Caco-2 (cell line): ENCODE results near the gene SPATA17. TPM values are rescaled to one million over a fixed set of nuclear protein-coding genes. Genes with fewer than 3 reads are reported as not detected.

Experiments
- BruUV-seq: library from RNA; stranded (reverse); fragments of 400-500 nt; replicated peaks from 2 replicates; lab custom pipeline; 2021; lab: Mats Ljungman, UMichigan
- CTCF ChIA-PET: fragments of 300-600 bp; sonication (Branson Sonifier 250); formaldehyde crosslinking; loops from one replicate; lab custom pipeline; 2022; ENCODE audit warnings: antibody characterized with exemption; lab: Charles Lee
- POLR2A ChIA-PET: fragments of 300-600 bp; sonication (Branson Sonifier 250); formaldehyde crosslinking; loops from one replicate; lab custom pipeline; 2022; ENCODE audit warnings: antibody characterized with exemption; lab: Charles Lee
- DNase-seq, 2 experiments: peaks; one replicate each; pipeline versions ENCODE4 v3.0.0 to v3.0.0-alpha.2; 2020 to 2022
- H3K27me3 ChIP-seq: replicated peaks from 2 replicates; pipeline ENCODE4 v1.6.0; 2011; ENCODE audit warnings: low read length; ENCODE audit not compliant: control insufficient read depth, insufficient read depth
- H3K36me3 ChIP-seq: 2 replicates; pipeline ENCODE4 v1.5.1; 2011; ENCODE audit warnings: low read length; ENCODE audit not compliant: control insufficient read depth, insufficient read depth
- H3K4me1 ChIP-seq: fragments of 250-450 bp; sonication (Bioruptor Pico); 2 replicates; pipeline ENCODE4 v1.5.1; 2020; ENCODE audit warnings: mild to moderate bottlenecking
- H3K4me3 ChIP-seq: 2 replicates; pipeline ENCODE4 v1.5.1; 2011; ENCODE audit warnings: low read depth, mild to moderate bottlenecking, control low read depth, low read length
- H3K9me3 ChIP-seq: fragments of 250-450 bp; sonication (Bioruptor Pico); 2 replicates; pipeline ENCODE4 v1.5.1; 2020; ENCODE audit warnings: mild to moderate bottlenecking, moderate library complexity
- H3K27ac Mint-ChIP-seq: one replicate; pipeline ENCODE4 v1.8.0; 2022; ENCODE audit warnings: mixed read lengths; ENCODE audit not compliant: unreplicated experiment
- H3K27me3 Mint-ChIP-seq: one replicate; pipeline ENCODE4 v1.8.0; 2022; ENCODE audit warnings: mixed read lengths; ENCODE audit not compliant: insufficient read depth, unreplicated experiment
- H3K36me3 Mint-ChIP-seq: one replicate; pipeline ENCODE4 v1.8.0; 2022; ENCODE audit warnings: mild to moderate bottlenecking, mixed read lengths; ENCODE audit not compliant: insufficient read depth, unreplicated experiment
- H3K4me1 Mint-ChIP-seq: one replicate; pipeline ENCODE4 v1.8.0; 2022; ENCODE audit warnings: low read depth, mixed read lengths; ENCODE audit not compliant: unreplicated experiment
- H3K4me3 Mint-ChIP-seq: one replicate; pipeline ENCODE4 v1.8.0; 2022; ENCODE audit warnings: mild to moderate bottlenecking, moderate library complexity, mixed read lengths; ENCODE audit not compliant: unreplicated experiment
- H3K9me3 Mint-ChIP-seq: one replicate; pipeline ENCODE4 v1.8.0; 2022; ENCODE audit warnings: mixed read lengths; ENCODE audit not compliant: unreplicated experiment
- CTCF ChIP-seq, 2 experiments: fragments of 200-600 bp in 1 of 2; IDR thresholded peaks; 1 replicate in 1 of 2; 2 replicates in 1 of 2; pipeline versions ENCODE4 v1.5.1 to v1.8.0; 2011 to 2022; ENCODE audit warnings: antibody characterized with exemption in 1 of 2, control low read depth in 1 of 2, inconsistent platforms in 1 of 2, low read depth in 1 of 2, low read length in 1 of 2, mild to moderate bottlenecking in 1 of 2, moderate library complexity in 1 of 2; ENCODE audit not compliant: insufficient read depth in 1 of 2, severe bottlenecking in 1 of 2, unreplicated experiment in 1 of 2
- intact Hi-C: fragments of 100-400 bp; cut with micrococcal nuclease; formaldehyde crosslinking; loops from one replicate; pipeline ENCODE4 v1.10.0; 2022; ENCODE audit not compliant: unreplicated experiment
- total RNA-seq: library from RNA; stranded (reverse); gene quantifications from 2 replicates; pipeline ENCODE4 v1.2.3, GENCODE V29; 2022

The SPATA17 gene
- total RNA-seq, 1 experiment from 2014 or later: 1.1 TPM

GRCh38 chr1:217896490-217896889, 265.3 kb downstream of the SPATA17 start:
- TF ChIP-seq CTCF (IDR thresholded peaks at IDR 0.05; ENCODE audit: insufficient read depth in 1 of 2, low read depth in 1 of 2, low read length in 1 of 2, severe bottlenecking in 1 of 2, unreplicated experiment in 1 of 2): no peak
- intact Hi-C loops: no loop called here
- POLR2A ChIA-PET: no interaction called here
- H3K4me1 ChIP-seq: no peaks in the 10 kb centered on the region
- no peaks in the 10 kb centered on the region for H3K36me3 Mint-ChIP-seq
- no peak overlapping the region for H3K27ac Mint-ChIP-seq
- H3K27me3 Mint-ChIP-seq: peaks cover 3% of the 10 kb centered on the region
- H3K4me3 Mint-ChIP-seq: no peak overlapping the region
- H3K4me1 Mint-ChIP-seq: no peaks in the 10 kb centered on the region
- no peaks in the 10 kb centered on the region for H3K27me3 ChIP-seq
- no peaks in the 10 kb centered on the region for H3K36me3 ChIP-seq
- no TSS peak for BruUV-seq
- DNase-seq: no peak
- no peak overlapping the region for H3K4me3 ChIP-seq
- CTCF ChIA-PET: no interaction called here
- H3K9me3 Mint-ChIP-seq: no peaks in the 10 kb centered on the region
- no peaks in the 10 kb centered on the region for H3K9me3 ChIP-seq

GRCh38 chr1:217897100-217897499, 266.0 kb downstream of the SPATA17 start:
- no peaks in the 10 kb centered on the region for H3K4me1 ChIP-seq
- H3K27me3 ChIP-seq: no peaks in the 10 kb centered on the region
- ChIA-PET POLR2A (no interaction called here), CTCF (no interaction called here)
- TF ChIP-seq CTCF (IDR thresholded peaks at IDR 0.05; ENCODE audit: insufficient read depth in 1 of 2, low read depth in 1 of 2, low read length in 1 of 2, severe bottlenecking in 1 of 2, unreplicated experiment in 1 of 2): no peak
- no peak overlapping the region for H3K4me3 ChIP-seq
- Mint-ChIP-seq H3K36me3 (no peaks in the 10 kb centered on the region), H3K4me1 (no peaks in the 10 kb centered on the region), H3K9me3 (no peaks in the 10 kb centered on the region), H3K4me3 (no peak overlapping the region), H3K27me3 (peaks cover 3% of the 10 kb centered on the region), H3K27ac (no peak overlapping the region)
- intact Hi-C loops: no loop called here
- BruUV-seq: no TSS peak
- DNase-seq: no peak
- no peaks in the 10 kb centered on the region for H3K9me3 ChIP-seq
- no peaks in the 10 kb centered on the region for H3K36me3 ChIP-seq

- no peak for TF ChIP-seq CTCF (IDR thresholded peaks at IDR 0.05; ENCODE audit: insufficient read depth in 1 of 2, low read depth in 1 of 2, low read length in 1 of 2, severe bottlenecking in 1 of 2, unreplicated experiment in 1 of 2)
- no peak overlapping the region for H3K4me3 Mint-ChIP-seq
- no peak overlapping the region for H3K27ac Mint-ChIP-seq
- no TSS peak for BruUV-seq
- H3K36me3 Mint-ChIP-seq: no peaks in the 10 kb centered on the region
- POLR2A ChIA-PET: no interaction called here
- Histone ChIP-seq H3K36me3 (no peaks in the 10 kb centered on the region), H3K4me1 (peaks cover 4% of the 10 kb centered on the region; the same call in 1 of the 2 replicates), H3K27me3 (no peaks in the 10 kb centered on the region), H3K4me3 (no peak overlapping the region), H3K9me3 (no peaks in the 10 kb centered on the region)
- intact Hi-C loops: no loop called here
- H3K27me3 Mint-ChIP-seq: peaks cover 5% of the 10 kb centered on the region
- H3K9me3 Mint-ChIP-seq: peaks cover 5% of the 10 kb centered on the region
- no peaks in the 10 kb centered on the region for H3K4me1 Mint-ChIP-seq
- CTCF ChIA-PET: no interaction called here
- DNase-seq: no peak
Observed at GRCh38 chr1:217899614-217900013, 268.5 kb downstream of the SPATA17 start.
